Fibroblast of skin of right biceps (primary cell): ENCODE measurements around the gene TSEN2.
"Not testable (repeated sequence)": the region's sequence is repeated elsewhere in the genome, so short reads cannot be mapped to it uniquely, and the experiment has no call there.

Experiments used
- DNase-seq: peaks from one replicate; pipeline ENCODE4 v3.0.0-alpha.2; 2013

The TSEN2 gene

DNA sequence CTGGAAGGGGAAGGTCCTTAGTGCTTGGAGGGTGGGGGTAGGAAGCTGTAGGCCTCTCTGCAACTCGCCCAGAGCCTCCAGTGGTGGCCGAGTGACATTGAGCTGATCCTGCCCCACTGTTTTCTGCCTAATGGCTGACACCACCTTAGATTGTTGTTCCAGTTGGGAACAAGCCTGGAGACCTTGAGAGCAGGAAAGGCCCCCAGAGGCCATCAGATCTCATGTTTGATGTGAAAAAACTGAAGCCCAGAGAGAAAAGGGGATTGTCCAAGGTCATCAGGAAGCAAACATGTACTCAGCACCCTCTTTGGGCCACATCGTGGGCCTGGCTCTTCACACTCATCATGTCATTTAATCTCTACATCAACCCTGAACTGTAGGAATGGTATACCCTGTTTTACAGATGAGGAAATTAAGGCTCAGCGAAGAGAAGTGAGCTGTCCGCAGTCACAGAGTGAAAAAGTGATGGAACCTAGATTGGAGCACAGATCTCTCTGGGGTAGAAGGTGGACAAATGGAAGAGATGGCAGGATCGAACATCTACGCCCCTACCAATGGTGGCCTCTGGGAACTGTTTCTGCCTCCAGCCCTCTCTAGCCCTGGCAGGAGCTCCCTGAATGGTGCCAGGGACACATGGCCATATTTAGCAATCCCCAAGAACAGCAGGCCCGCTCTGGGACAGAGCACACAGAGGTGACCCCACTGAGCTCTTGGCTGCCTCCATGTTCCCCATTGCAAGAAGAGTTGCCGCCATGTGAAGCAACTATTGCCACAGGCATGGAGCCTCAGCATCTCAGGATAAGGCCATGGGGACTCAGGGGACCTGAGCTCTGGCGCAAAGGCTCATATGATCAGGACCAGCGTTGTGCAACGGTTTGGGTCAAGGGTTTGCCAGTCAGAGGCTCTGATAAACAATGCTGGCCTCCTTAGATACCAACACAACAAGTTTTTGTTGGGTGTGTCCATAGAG is 31.6 kb upstream of the TSEN2 start:
- DNase-seq, result no peak

DNA sequence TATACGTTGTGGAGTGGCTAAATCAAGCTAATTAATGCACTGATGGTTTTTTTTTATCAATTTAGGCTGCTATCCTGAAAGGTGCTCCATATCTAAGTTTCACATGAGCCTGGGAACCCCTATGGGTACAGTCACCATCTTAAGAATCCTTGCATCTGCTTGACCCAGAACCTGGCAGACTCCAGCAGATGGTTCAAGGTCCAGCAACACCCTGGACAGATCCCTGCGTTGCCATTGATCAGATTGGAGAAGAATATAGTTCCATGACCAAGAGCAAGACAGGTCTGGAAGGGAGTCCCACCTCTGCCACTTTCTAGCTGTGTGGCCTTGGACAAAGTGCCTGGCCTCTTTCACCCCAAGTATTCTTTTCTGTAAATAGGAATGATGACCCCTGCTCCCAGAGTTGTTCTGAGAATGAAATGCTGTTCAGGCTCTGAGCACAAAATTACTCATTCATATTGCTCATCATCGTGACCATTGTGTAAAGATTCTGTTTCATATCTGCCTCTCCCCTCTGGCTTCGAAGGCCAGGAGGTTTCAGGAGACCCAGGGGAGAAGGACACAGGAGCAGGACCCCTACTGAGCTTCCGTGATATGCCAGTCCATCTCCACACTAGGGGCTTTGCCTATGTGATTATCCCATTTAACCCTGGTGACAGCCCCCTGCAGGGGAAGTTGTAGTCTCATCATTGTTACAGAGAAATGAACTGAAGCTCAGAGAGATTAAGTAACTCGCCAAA is 30.0 kb upstream of the TSEN2 start:
- peak; percentile 30 for DNase-seq

- peak; percentile 46 for DNase-seq
Observed at GRCh38 chr3:12454816-12455121, 29.5 kb upstream of the TSEN2 start.

GRCh38 chr3:12455740-12456139 is 28.5 kb upstream of the TSEN2 start:
- no peak for DNase-seq

DNA sequence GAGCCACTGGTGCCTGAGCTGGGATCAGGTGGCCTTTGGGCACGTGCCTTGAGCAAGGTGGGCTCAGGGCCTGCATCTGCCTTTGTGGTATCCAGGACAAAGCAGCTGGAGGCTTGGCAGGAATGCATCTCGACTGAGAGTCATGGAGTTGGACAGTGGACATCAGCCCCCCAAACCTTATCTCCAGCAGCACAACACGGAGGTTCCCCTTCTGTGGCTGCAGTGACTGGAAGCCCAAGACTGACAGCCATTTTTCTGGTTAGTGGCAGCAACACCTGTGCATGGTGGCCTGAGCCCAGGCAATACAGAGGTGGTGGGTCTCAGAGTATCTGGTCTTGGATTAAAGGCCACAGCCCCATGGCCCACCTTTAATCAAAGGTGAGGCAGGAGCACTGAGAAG is 27.8 kb upstream of the TSEN2 start:
- no peak for DNase-seq

- not testable (repeated sequence) for DNase-seq
Observed at GRCh38 chr3:12457380-12457779, 26.9 kb upstream of the TSEN2 start.

DNA sequence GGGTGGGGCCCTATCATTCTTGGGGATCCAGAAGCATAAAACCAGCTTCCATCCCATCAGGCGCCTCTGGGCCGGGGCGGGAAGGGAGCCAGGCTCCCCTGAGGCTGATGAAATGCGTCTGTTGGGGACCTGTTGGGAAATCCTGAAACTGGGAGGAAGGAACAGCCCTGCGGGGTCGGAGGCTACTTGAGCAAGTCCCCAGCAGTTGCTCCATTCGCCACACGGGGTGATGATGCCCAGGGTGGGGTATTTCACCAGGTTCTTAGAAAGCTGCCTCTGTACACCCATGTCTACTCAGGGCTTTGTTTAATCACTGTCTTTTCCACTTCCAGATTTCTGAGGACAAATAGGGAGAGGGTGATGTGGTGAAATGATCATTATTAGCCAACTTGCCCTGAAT is 25.4 kb upstream of the TSEN2 start:
- no peak for DNase-seq

DNA sequence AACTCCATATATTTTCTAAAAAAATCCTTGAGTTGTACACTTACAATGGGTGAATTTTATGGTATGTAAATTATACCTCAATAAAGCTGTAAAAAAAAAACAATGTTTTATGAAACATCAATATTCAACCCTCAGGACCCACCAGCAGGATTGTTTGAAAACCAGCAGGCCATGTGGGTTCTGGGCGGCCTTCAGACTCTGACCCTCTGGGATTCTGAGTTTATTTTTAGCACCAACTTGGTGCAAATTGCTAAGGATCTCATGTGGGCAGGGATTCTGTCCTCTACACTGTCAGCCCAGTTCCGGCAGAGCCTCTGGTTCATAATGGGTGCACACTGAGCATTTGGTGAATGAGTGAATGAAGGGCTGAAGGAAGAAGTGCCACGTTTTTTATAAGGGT is 24.2 kb upstream of the TSEN2 start:
- DNase-seq, result no peak

DNA sequence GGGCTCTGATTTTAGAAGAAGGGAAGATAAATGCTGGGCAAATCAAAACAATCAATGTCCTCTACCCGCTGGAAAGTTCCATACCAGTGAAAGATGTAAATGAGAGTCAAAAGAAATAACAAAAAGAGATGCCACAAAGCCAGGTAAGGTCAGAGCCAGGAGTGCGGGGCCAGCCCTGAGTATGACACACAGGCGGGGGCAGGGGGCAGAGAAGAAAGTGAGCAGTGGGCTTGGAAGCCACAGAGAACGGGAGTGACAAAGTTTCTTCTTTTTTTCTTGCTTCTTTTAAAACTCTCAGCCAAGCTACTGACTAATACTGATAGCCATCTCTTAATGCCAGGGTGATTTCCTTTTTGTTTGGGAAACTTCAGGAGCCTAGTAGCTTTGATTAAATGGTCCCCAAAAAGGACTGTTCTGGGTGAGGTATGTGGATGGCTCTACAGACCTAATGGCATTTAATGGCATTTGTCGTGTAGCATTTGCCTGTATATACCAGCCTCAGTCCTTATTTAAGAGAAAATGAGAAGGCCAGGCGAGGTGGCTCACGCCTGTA is 23.1 kb upstream of the TSEN2 start:
- DNase-seq, result no peak

GRCh38 chr3:12462159-12462947 is 21.9 kb upstream of the TSEN2 start:
- no peak for DNase-seq

GRCh38 chr3:12463686-12464085 is 20.6 kb upstream of the TSEN2 start:
- no peak for DNase-seq

DNA sequence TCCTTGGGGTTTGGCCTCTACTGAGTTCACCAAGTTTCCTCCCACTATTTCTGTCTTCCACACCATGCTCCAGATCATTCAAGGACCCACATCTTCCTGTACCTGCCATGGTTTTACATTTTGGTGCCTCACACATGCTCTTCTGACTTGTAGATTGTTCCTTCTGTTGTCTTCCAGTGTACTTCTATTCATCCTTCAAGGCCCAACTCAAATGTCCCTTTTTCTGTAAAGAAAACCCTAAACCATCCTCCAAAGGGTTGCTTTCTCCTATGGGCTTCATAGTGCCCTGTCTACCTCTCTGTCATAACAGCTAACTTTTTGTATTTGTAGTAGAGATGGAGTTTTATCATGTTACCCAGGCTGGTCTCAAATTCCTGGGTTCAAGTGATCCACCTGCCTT is 20.1 kb upstream of the TSEN2 start:
- DNase-seq, result no peak

DNA sequence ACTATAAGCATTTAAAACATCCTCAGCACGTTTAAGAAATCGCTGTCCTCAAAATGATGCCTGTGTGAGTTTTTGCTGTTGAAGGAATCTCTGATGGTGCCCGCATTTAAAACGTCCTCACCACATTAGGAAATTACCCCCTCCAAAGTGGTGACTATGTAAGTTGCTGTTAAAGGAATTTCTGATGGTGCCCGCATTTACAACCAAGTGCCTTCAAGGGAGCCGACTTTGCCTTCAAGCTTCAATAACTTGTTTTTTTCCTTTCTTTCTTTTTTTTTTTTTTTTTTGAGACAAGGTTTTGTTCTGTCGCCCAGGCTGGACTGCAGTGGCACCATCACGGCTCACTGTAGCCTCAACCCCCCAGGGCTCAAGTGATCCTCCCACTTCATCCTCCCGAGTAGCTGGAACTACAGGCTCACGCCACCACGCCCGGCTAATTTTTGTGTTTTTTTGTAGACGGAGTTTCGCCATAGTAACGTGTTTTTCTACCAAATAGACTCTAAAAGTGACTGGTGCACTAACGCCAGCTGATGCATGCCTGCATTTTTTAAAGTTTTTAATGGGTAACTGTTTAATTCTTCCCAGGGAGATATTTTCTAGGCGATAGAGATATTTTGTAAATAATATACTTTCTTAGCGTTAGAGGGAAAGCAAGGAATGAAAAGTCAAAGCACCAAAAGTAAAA is 19.0 kb upstream of the TSEN2 start:
- no peak for DNase-seq

DNA sequence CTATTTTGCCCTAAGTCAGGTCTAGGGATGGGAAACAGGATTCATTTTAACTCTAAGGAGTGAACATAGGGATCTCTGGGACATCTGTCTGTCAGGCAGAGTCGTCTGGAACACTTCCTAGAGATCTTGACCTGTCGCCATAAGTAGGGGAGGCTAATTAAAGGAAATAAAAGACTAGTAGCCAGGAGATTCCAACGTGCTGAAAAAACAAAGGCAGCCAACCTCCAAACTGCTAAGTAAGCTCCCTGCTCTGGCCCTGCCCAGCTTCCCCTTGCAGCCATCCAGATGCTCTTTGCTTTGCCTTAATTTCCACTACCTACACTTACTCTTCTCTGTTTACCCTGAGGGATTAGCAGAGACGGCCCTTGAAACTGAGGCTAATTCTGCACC is 18.4 kb upstream of the TSEN2 start:
- DNase-seq, result no peak

DNA sequence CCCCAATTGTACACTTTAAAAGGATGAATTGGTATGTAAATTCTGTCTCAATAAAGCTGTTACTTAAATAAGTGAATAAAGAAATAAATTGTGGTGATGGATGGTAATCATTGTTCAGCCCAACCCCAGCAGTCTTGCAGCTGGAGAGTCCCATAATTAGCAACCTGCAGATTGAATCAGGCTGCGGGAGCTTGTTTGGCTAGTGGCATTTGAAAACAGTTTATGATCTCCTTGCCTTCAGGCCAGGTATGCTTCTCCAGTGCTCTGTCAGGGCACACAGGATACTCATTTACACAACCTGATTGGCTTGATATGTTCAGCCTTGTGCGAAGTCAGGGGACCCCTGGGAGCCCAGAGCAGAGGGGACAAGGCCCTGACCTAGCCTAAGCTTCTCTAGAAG is 16.5 kb upstream of the TSEN2 start:
- no peak for DNase-seq

- no peak for DNase-seq
Observed at GRCh38 chr3:12468276-12468675, 16.0 kb upstream of the TSEN2 start.

GRCh38 chr3:12468757-12469156 is 15.5 kb upstream of the TSEN2 start:
- DNase-seq, result no peak

DNA sequence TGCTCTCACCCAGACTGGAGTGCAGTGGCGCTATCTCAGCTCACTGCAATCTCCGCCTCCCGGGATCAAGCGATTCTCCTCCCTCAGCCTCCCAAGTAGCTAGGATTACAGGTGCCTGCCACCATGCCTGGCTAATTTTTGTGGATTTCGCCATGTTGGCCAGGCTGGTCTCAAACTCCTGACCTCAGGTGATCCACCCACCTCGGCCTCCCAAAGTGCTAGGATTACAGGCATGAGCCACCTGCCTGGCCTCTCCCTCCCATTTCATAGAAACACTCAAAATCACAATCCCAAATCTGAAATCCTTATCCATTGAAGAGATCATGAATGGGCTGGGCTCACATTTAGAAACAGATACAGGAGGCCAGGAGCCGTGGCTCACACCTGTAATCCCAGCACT is 15.1 kb upstream of the TSEN2 start:
- not testable (repeated sequence) for DNase-seq

- peak; percentile 74 for DNase-seq
Observed at GRCh38 chr3:12470111-12470510, 14.2 kb upstream of the TSEN2 start.

GRCh38 chr3:12470680-12471079 is 13.6 kb upstream of the TSEN2 start:
- DNase-seq, result no peak

- no peak for DNase-seq
Observed at GRCh38 chr3:12471241-12471640, 13.0 kb upstream of the TSEN2 start.

GRCh38 chr3:12472000-12472610 is 12.2 kb upstream of the TSEN2 start:
- DNase-seq, result peak; percentile 68
